ENCODE data around the gene DHFR2.
"Not testable (repeated sequence)": the region's sequence is repeated elsewhere in the genome, so short reads cannot be mapped to it uniquely, and the experiment has no call there.

DHFR2 gene

GRCh38 chr3:94065819-94066480 is 3.2 kb upstream of the DHFR2 start:
- no peak for DNase-seq
- ATAC-seq, result peak; percentile 11

GRCh38 chr3:94065122-94065521 is 2.4 kb upstream of the DHFR2 start:
- ATAC-seq (no peak), DNase-seq (no peak)

- ATAC-seq, result no peak
- DNase-seq, result no peak
These were observed 1.6 kb upstream of the DHFR2 start for GRCh38 chr3:94064243-94064860.

GRCh38 chr3:94063496-94064119 is 892 bp upstream of the DHFR2 start:
- DNase-seq, result no peak
- ATAC-seq, result no peak

GRCh38 chr3:94061297-94061696 is 1.4 kb downstream of the DHFR2 start:
- ATAC-seq, result no peak
- DNase-seq, result no peak

- DNase-seq (no peak), ATAC-seq (no peak)
These were observed 12.2 kb downstream of the DHFR2 start for GRCh38 chr3:94050546-94050945.

GRCh38 chr3:94049267-94049666 is 13.4 kb downstream of the DHFR2 start:
- ATAC-seq (no peak), DNase-seq (no peak)

GRCh38 chr3:94046533-94046932 is 16.2 kb downstream of the DHFR2 start:
- DNase-seq, result no peak
- ATAC-seq, result no peak

GRCh38 chr3:94044100-94044936 is 18.4 kb downstream of the DHFR2 start:
- not testable (repeated sequence) for ATAC-seq, DNase-seq

- no peak for ATAC-seq
These were observed 19.4 kb downstream of the DHFR2 start for GRCh38 chr3:94043285-94043684.

GRCh38 chr3:94036909-94037507 is 25.7 kb downstream of the DHFR2 start:
- ATAC-seq (no peak), DNase-seq (no peak)

More at GRCh38 chr3:94043285-94043684, 19.4 kb downstream of the DHFR2 start:
- DNase-seq, result no peak

GRCh38 chr3:94028093-94028837 is 34.5 kb downstream of the DHFR2 start, which contains the start of gene STX19:
Gene STX19 (minus strand): TSS chr3:94028597. CDS start chr3:94015269, 13,328 bp downstream.
- ATAC-seq (no peak), DNase-seq (no peak)

GRCh38 chr3:94026623-94027022 is 36.1 kb downstream of the DHFR2 start:
- ATAC-seq (no peak), DNase-seq (no peak)

- ATAC-seq (no peak), DNase-seq (no peak)
These were observed 38.3 kb downstream of the DHFR2 start for GRCh38 chr3:94024385-94024784.

- ATAC-seq (no peak), DNase-seq (no peak)
These were observed 42.4 kb downstream of the DHFR2 start for GRCh38 chr3:94020293-94020692.

- ATAC-seq, result no peak
- DNase-seq, result no peak
These were observed 43.1 kb downstream of the DHFR2 start for GRCh38 chr3:94019659-94020058.

GRCh38 chr3:94015025-94015424 is 47.7 kb downstream of the DHFR2 start:
- DNase-seq, result no peak
- no peak for ATAC-seq

- ATAC-seq (no peak), DNase-seq (no peak)
These were observed 50.5 kb downstream of the DHFR2 start for GRCh38 chr3:94012185-94012584.

GRCh38 chr3:94011233-94011711 is 51.4 kb downstream of the DHFR2 start:
- ATAC-seq (peak; percentile 90), DNase-seq (no peak)

- no peak for DNase-seq
- ATAC-seq, result peak; percentile 10
These were observed 53.1 kb downstream of the DHFR2 start for GRCh38 chr3:94009608-94010007.

GRCh38 chr3:94008253-94008652 is 54.5 kb downstream of the DHFR2 start:
- no peak for ATAC-seq
- DNase-seq, result no peak
